ENCODE measurements around the gene CCDC63. TPM values are rescaled to one million over a fixed set of nuclear protein-coding genes. Genes with fewer than 3 reads are reported as not detected.

The CCDC63 gene
- total RNA-seq, 1 donor from 2014 or later, result not detected

GRCh38 chr12:110824342-110824741, 22.4 kb upstream of the CCDC63 start:
- no peaks in the 10 kb centered on the region for H3K27me3 ChIP-seq (ENCODE audit: low read depth)
- H3K4me1 ChIP-seq, result peaks cover 5% of the 10 kb centered on the region
- intact Hi-C loops (cut with micrococcal nuclease), result no loop called here
- no peak for TF ChIP-seq CTCF (IDR thresholded peaks at IDR 0.05; ENCODE audit: borderline replicate concordance)
- H3K9me3 ChIP-seq (replicated peaks), result no peaks in the 10 kb centered on the region
- H3K4me3 ChIP-seq, result no peak overlapping the region
- H3K36me3 ChIP-seq, result no peaks in the 10 kb centered on the region
- H3K27ac ChIP-seq (replicated peaks), result no peak overlapping the region
- DNase-seq, result no peak

GRCh38 chr12:110825530-110825929, 21.3 kb upstream of the CCDC63 start:
- no peak for DNase-seq
- intact Hi-C loops (cut with micrococcal nuclease), result no loop called here
- Histone ChIP-seq H3K9me3 (replicated peaks) (no peaks in the 10 kb centered on the region), H3K36me3 (no peaks in the 10 kb centered on the region), H3K27me3 (ENCODE audit: low read depth) (no peaks in the 10 kb centered on the region), H3K4me3 (no peak overlapping the region), H3K27ac (replicated peaks) (no peak overlapping the region), H3K4me1 (peaks cover 8% of the 10 kb centered on the region)
- TF ChIP-seq CTCF (IDR thresholded peaks at IDR 0.05; ENCODE audit: borderline replicate concordance), result no peak

- peaks cover 8% of the 10 kb centered on the region for H3K4me1 ChIP-seq
- intact Hi-C loops (cut with micrococcal nuclease), result no loop called here
- no peaks in the 10 kb centered on the region for H3K36me3 ChIP-seq
- DNase-seq, result peak; percentile 88
- peak; percentile 83 for TF ChIP-seq CTCF (IDR thresholded peaks at IDR 0.05; ENCODE audit: borderline replicate concordance)
- peak overlapping the region; percentile 36 for H3K4me3 ChIP-seq
- no peaks in the 10 kb centered on the region for H3K27me3 ChIP-seq (ENCODE audit: low read depth)
- no peaks in the 10 kb centered on the region for H3K9me3 ChIP-seq (replicated peaks)
- H3K27ac ChIP-seq (replicated peaks), result no peak overlapping the region
Measured at GRCh38 chr12:110826592-110827200, 20.1 kb upstream of the CCDC63 start.

GRCh38 chr12:110829308-110829707, 17.5 kb upstream of the CCDC63 start:
- peaks cover 8% of the 10 kb centered on the region for H3K4me1 ChIP-seq
- no peaks in the 10 kb centered on the region for H3K36me3 ChIP-seq
- no peaks in the 10 kb centered on the region for H3K9me3 ChIP-seq (replicated peaks)
- no peaks in the 10 kb centered on the region for H3K27me3 ChIP-seq (ENCODE audit: low read depth)
- TF ChIP-seq CTCF (IDR thresholded peaks at IDR 0.05; ENCODE audit: borderline replicate concordance), result no peak
- no peak overlapping the region for H3K4me3 ChIP-seq
- no peak for DNase-seq
- intact Hi-C loops (cut with micrococcal nuclease), result no loop called here
- H3K27ac ChIP-seq (replicated peaks), result peak overlapping the region; percentile 19

- no peak overlapping the region for H3K4me3 ChIP-seq
- H3K4me1 ChIP-seq, result no peaks in the 10 kb centered on the region
- intact Hi-C loops (cut with micrococcal nuclease), result no loop called here
- no peaks in the 10 kb centered on the region for H3K9me3 ChIP-seq (replicated peaks)
- H3K27ac ChIP-seq (replicated peaks), result no peak overlapping the region
- DNase-seq, result no peak
- H3K36me3 ChIP-seq, result no peaks in the 10 kb centered on the region
- no peak for TF ChIP-seq CTCF (IDR thresholded peaks at IDR 0.05; ENCODE audit: borderline replicate concordance)
- no peaks in the 10 kb centered on the region for H3K27me3 ChIP-seq (ENCODE audit: low read depth)
Measured at GRCh38 chr12:110836291-110836690, 10.5 kb upstream of the CCDC63 start.
